Thoracic aorta (tissue), 2 donors: Measurements from ENCODE around the gene TIAM2. TPM values are rescaled to one million over a fixed set of nuclear protein-coding genes. Genes with fewer than 3 reads are reported as not detected.

Experiments
- ATAC-seq: fragments of 150-250 bp; one replicate; pipeline ENCODE4 v1.8.0; 2017; ENCODE audit warnings: low read depth; ENCODE audit not compliant: insufficient number of reproducible peaks, low FRiP score
- DNase-seq: peaks from one replicate; pipeline ENCODE4 v3.0.0-alpha.2; 2020; ENCODE audit warnings: low spot score
- H3K27ac ChIP-seq, 2 donors: fragments of 200-600 bp; sonication (generic); 1 replicate in 1 of 2; 2 replicates in 1 of 2; pipeline ENCODE4 v1.5.1; 2016; ENCODE audit warnings: mild to moderate bottlenecking in 2 of 2, moderate library complexity in 2 of 2
- H3K27me3 ChIP-seq: fragments of 200-600 bp; sonication (generic); replicated peaks from 2 replicates; pipeline ENCODE4 v1.6.0; 2016; ENCODE audit warnings: mild to moderate bottlenecking; ENCODE audit not compliant: insufficient read depth
- H3K36me3 ChIP-seq: fragments of 200-600 bp; sonication (generic); one replicate; pipeline ENCODE4 v1.5.1; 2016
- H3K4me1 ChIP-seq, 2 donors: fragments of 200-600 bp; sonication (generic); 1 replicate in 1 of 2; 2 replicates in 1 of 2; pipeline versions ENCODE4 v1.5.1 to v1.6.0; 2016; ENCODE audit warnings: low read depth in 2 of 2, mild to moderate bottlenecking in 1 of 2; ENCODE audit not compliant: control insufficient read depth in 1 of 2
- H3K4me3 ChIP-seq: fragments of 200-600 bp; sonication (generic); 2 replicates; pipeline ENCODE4 v1.5.1; 2016; ENCODE audit warnings: mild to moderate bottlenecking
- H3K9me3 ChIP-seq: fragments of 200-600 bp; sonication (generic); 2 replicates; pipeline ENCODE4 v1.5.1; 2016
- total RNA-seq, 2 donors: library from RNA; depleted of rRNA; stranded (reverse); fragments of >200 nt; gene quantifications; one replicate each; pipeline versions ENCODE4 v1.1.0 to v1.2.3, GENCODE V29; 2016
- TF ChIP-seq, protein P1 (sequence below): fragments of 200-600 bp; sonication (generic); IDR thresholded peaks from one replicate; pipeline ENCODE4 v1.5.1; 2019; ENCODE audit warnings: antibody characterized with exemption

The TIAM2 gene
- total RNA-seq, 2 donors from 2014 or later, result 17.8 to 22.1 TPM

DNA sequence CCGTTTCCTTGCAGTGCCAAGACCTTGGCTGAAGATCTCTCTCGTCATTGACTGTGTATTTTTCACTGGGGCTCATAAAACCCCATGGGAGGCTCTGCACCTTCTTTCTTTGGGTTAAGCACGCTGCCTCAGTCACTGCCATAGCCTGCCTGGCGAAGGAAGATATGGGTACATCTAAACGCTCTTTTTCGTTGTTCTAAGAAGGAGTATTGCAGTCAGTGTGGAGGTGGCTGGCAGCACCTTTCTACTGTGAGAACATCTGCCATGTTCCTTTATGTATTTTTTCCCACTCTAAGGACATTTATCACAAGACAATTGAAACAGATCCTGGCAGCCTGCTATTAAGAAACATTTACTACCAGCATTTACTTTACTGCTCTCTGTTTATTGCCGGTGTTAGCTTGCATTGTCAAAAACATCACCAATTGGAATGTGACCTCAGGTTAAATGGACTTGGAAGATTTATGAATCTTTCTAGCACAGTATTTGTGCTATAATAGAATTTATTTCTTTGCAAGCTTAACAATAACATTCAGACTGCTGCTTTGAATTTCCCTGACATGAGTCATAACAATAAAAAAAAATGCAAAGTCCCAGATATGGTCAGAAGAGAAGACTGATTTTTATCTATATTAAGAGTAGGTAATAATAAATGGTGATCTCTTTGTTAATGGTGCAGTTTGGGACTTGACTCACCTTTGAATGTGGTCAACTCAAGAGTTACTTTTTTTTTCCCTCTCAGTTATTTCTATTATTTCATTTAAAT lies 206.5 kb downstream of the TIAM2 start:
- peaks cover 12 to 16% of the 10 kb centered on the region in 2 donors for H3K4me1 ChIP-seq
- H3K27me3 ChIP-seq, result no peaks in the 10 kb centered on the region
- TF ChIP-seq, protein P1, sequence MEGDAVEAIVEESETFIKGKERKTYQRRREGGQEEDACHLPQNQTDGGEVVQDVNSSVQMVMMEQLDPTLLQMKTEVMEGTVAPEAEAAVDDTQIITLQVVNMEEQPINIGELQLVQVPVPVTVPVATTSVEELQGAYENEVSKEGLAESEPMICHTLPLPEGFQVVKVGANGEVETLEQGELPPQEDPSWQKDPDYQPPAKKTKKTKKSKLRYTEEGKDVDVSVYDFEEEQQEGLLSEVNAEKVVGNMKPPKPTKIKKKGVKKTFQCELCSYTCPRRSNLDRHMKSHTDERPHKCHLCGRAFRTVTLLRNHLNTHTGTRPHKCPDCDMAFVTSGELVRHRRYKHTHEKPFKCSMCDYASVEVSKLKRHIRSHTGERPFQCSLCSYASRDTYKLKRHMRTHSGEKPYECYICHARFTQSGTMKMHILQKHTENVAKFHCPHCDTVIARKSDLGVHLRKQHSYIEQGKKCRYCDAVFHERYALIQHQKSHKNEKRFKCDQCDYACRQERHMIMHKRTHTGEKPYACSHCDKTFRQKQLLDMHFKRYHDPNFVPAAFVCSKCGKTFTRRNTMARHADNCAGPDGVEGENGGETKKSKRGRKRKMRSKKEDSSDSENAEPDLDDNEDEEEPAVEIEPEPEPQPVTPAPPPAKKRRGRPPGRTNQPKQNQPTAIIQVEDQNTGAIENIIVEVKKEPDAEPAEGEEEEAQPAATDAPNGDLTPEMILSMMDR, result no peak
- no peak for DNase-seq
- no peaks in the 10 kb centered on the region for H3K9me3 ChIP-seq
- no peak overlapping the region for H3K4me3 ChIP-seq
- ATAC-seq, result no peak
- peak overlapping the region; percentile 27 to 55 for H3K27ac ChIP-seq
- no peaks in the 10 kb centered on the region for H3K36me3 ChIP-seq

DNA sequence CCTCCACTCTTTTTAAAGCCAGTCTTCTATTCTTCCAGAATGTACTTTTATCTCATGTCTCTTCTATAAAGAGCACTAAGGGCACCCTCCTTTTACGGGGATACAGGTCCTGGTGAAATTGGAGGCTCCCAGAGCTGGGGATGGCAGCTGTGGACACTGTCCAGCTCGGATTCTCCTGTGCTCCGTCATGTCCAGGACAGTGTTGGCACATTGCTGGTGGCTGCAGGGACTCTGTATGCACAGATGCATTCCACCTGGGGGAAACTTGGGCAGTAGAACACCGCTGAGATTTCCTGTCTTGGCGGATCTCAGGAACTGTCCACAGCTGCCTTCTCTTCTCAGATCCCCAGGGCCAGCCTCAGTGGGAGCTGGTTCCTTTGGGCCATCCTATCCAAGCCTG lies 212.1 kb downstream of the TIAM2 start:
- no peak for ATAC-seq
- no peak overlapping the region for H3K27ac ChIP-seq

DNA sequence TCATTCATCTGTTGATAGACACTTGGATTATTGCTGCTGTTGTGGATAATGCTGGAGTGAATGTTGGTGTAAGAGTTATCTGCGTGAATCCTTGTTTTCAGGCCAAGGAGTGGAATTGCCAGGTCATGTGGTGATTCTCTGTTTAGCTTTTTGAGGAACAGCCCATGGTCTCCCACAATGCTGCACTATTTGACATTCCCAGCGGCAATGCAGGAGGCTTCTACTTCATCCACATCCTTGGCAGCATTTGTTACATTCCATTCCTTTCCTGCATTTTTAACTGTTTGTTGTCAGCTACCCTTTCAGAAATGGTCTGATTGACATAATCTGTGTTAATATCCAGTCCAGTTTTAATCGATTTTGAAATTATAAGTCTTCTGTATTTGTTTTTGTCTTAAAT lies 217.0 kb downstream of the TIAM2 start:
- Histone ChIP-seq H3K36me3 (no peaks in the 10 kb centered on the region), H3K9me3 (no peaks in the 10 kb centered on the region), H3K27ac (no peak overlapping the region), H3K27me3 (no peaks in the 10 kb centered on the region), H3K4me3 (no peak overlapping the region), H3K4me1 (no peaks in the 10 kb centered on the region)
- TF ChIP-seq, protein P1, result no peak
- no peak for DNase-seq
- ATAC-seq, result no peak

More for the DNA sequence above, 212.1 kb downstream of the TIAM2 start:
- TF ChIP-seq, protein P1, result no peak
- no peak for DNase-seq
- no peak overlapping the region for H3K4me3 ChIP-seq
- H3K4me1 ChIP-seq, result peaks cover 1 to 3% of the 10 kb centered on the region in 2 donors
- H3K9me3 ChIP-seq, result no peaks in the 10 kb centered on the region
- no peaks in the 10 kb centered on the region for H3K36me3 ChIP-seq
- H3K27me3 ChIP-seq, result no peaks in the 10 kb centered on the region

DNA sequence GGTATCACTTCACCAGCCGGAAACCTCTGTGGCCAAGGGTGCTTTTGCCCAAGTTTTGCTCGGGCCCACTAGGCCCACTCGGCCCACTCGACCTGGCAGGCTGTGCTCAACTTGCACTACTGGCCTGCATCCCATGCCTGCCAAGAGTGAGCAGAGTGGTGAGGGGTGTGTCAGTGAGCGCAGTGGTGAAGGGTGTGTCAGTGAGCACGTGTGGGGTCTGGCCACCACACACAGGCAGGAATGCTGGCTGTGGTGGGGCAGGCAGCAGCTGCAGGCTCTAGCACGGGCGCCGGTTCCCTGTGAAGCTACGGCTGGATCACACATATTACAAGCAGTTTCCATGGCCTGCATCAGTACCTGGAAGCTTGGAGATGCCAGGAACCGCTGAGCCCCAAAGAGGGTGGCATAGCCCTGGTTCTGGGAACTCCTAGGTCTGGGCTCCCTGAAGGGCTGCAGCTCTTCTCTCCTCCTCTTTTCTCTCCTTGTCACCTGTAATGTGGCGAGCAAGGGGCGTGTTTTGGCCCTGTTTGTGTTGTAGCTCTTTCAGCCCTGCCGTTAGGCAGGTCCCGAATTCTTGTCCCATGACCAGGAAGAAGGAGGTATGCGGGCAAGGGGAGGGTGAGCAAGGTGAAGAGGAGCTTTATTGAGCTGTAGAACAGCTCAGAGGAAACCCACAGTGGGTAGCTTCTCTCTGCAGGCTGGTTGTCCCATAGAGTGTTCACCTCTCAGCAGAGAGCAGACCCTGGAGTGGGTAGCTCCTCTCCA lies 217.7 kb downstream of the TIAM2 start:
- Histone ChIP-seq H3K4me3 (no peak overlapping the region), H3K9me3 (no peaks in the 10 kb centered on the region), H3K4me1 (no peaks in the 10 kb centered on the region), H3K27ac (no peak overlapping the region), H3K36me3 (no peaks in the 10 kb centered on the region), H3K27me3 (no peaks in the 10 kb centered on the region)
- ATAC-seq (no peak), DNase-seq (no peak)
- TF ChIP-seq, protein P1, result no peak

DNA sequence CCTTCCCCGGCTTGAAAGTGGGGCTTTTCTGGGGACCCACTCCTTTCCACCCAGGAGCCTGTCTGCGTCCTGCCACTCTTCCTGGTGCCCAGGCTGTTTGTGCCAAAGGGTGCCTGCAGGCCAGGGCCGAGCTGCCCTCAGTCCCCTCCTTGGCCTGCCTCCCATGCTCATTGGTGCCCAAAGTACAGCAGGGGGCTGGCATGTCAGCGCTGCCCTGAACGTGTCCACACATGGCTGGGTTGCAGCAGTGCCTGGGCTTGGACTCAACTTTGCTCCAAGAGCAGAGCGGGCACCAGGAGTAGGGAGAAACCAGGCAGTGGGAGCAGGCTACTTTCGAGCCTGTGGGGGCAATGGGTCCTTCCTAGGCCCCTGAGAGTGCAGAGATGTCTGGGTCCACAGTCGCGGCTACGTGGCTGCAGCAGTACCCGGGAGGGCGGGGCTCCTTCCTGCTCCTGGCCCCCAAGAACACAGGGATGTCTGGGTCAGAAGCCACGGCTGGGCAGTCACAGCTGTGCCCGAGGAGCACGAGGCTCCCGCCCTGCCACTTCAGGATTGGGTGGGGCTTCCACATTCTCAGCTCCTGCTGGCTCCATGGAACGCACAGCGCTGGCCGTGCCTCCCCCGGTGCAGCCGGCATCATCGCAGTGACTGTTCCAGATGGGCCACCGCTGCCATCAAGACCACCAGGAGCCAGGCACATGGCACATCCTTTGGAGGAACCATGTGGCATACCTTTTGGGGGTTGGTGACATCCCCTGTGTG lies 218.7 kb downstream of the TIAM2 start:
- H3K27me3 ChIP-seq, result no peaks in the 10 kb centered on the region
- no peaks in the 10 kb centered on the region for H3K4me1 ChIP-seq
- H3K36me3 ChIP-seq, result no peaks in the 10 kb centered on the region
- no peaks in the 10 kb centered on the region for H3K9me3 ChIP-seq
- H3K4me3 ChIP-seq, result no peak overlapping the region
- TF ChIP-seq, protein P1, result no peak
- DNase-seq (no peak), ATAC-seq (no peak)
- H3K27ac ChIP-seq, result no peak overlapping the region
